ENCODE data around the gene RAVER2. TPM values are rescaled to one million over a fixed set of nuclear protein-coding genes. Genes with fewer than 3 reads are reported as not detected.

RAVER2 gene
- total and polyA plus RNA-seq, 2 of the 13 experiments (the other 11 are each of a cell fraction or from before 2014, with no cell fraction given), result 11.4 to 15.4 TPM

GRCh38 chr1:64830030-64830651, 85.3 kb downstream of the RAVER2 start:
- intact Hi-C loops (cut with micrococcal nuclease; ENCODE audit: unreplicated experiment), result no loop called here
- ChIA-PET POLR2A (no interaction called here), CTCF (ENCODE audit: low intra/inter-chr PET ratio, low total read pairs) (no interaction called here)
- no TSS peak for BruUV-seq (replicated peaks)
- Histone ChIP-seq H3K27me3 (ENCODE audit: control insufficient read depth in 1 of 2, insufficient read depth in 2 of 2, low read length in 2 of 2) (no peaks in the 10 kb centered on the region), H3K4me3 (replicated peaks in 1 of 3; ENCODE audit: insufficient read depth in 1 of 3, low read depth in 2 of 3, low read length in 3 of 3) (no peak overlapping the region), H4K20me1 (ENCODE audit: insufficient read depth, low read length) (no peaks in the 10 kb centered on the region), H3K9me3 (ENCODE audit: low read length) (no peaks in the 10 kb centered on the region), H3K79me2 (ENCODE audit: insufficient read depth, low read length) (no peaks in the 10 kb centered on the region), H3K36me3 (replicated peaks in 1 of 2; ENCODE audit: control insufficient read depth in 1 of 2, insufficient read depth in 2 of 2, low read length in 2 of 2) (peaks cover 5 to 22% of the 10 kb centered on the region in 2 experiments; a peak in 4 of 5 replicates), H2AFZ (ENCODE audit: low read length) (no peak overlapping the region), H3K4me1 (ENCODE audit: insufficient read depth, low read length) (peaks cover 9% of the 10 kb centered on the region), H3K4me2 (ENCODE audit: low read depth, low read length) (no peak overlapping the region), H3K27ac (ENCODE audit: extremely low read length, insufficient read depth, low read length) (no peak overlapping the region), H3K9ac (ENCODE audit: insufficient read depth, low read depth, low read length) (no peak overlapping the region)
- 95% methylated on average over 5 of the region's 5 CpGs for WGBS (ENCODE audit: low lambda C conversion rate)
- TF ChIP-seq HMGXB3 (CRISPR knock-in tag; IDR thresholded peaks at IDR 0.05; ENCODE audit: borderline replicate concordance) (no peak), ETS1 (CRISPR knock-in tag; IDR thresholded peaks at IDR 0.05) (no peak), TRIM24 (CRISPR knock-in tag; IDR thresholded peaks at IDR 0.05) (no peak), BATF2 (CRISPR knock-in tag; IDR thresholded peaks at IDR 0.05) (no peak), ZFP37 (CRISPR knock-in tag; IDR thresholded peaks at IDR 0.05; ENCODE audit: borderline replicate concordance) (no peak), ZNF574 (CRISPR knock-in tag; IDR thresholded peaks at IDR 0.05) (no peak), ZNF572 (CRISPR knock-in tag; IDR thresholded peaks at IDR 0.05) (no peak), MTA3 (CRISPR knock-in tag; IDR thresholded peaks at IDR 0.05) (no peak), TOE1 (CRISPR knock-in tag; IDR thresholded peaks at IDR 0.05) (no peak), BRD4 (CRISPR knock-in tag; IDR thresholded peaks at IDR 0.05) (no peak), GTF2F1 (IDR thresholded peaks at IDR 0.05; ENCODE audit: low read length) (no peak)
- no peak for FAIRE-seq
- DNase-seq (ENCODE audit: low spot score), result no peak
- in situ Hi-C loops (cut with HindIII; ENCODE audit: extremely low pct_ligation_motif_present, low pct_unique_long_range_greater_than_20kb), result no loop called here
- no peak for ATAC-seq
